Activated CD8-positive, alpha-beta memory T cell treated with anti-CD3 and anti-CD28 coated beads for 48 hours (primary cell): ENCODE results near the gene PASK.

Source experiments
- DNase-seq, 3 experiments: peaks; one replicate each; pipeline ENCODE4 v3.0.0-alpha.2; 2020; ENCODE audit warnings: low read depth in 2 of 3, low spot score in 2 of 3

The PASK gene

GRCh38 chr2:241066893-241067341 lies 82.4 kb downstream of the PASK start:
- no peak for DNase-seq

- no peak for DNase-seq
Observed at GRCh38 chr2:241066171-241066892, 82.9 kb downstream of the PASK start.

GRCh38 chr2:241065355-241065803 lies 83.9 kb downstream of the PASK start:
- no peak for DNase-seq

GRCh38 chr2:241064802-241065354 lies 84.4 kb downstream of the PASK start:
- no peak for DNase-seq

- peak in 1 of 3 experiments; percentile 18 for DNase-seq
Observed at GRCh38 chr2:241064008-241064801, 85.1 kb downstream of the PASK start.

GRCh38 chr2:241063587-241063986 lies 85.7 kb downstream of the PASK start:
- DNase-seq, result no peak

GRCh38 chr2:241063093-241063551 lies 86.2 kb downstream of the PASK start:
- no peak for DNase-seq

GRCh38 chr2:241062389-241063092 lies 86.7 kb downstream of the PASK start:
- no peak for DNase-seq

GRCh38 chr2:241061275-241061674 lies 88.0 kb downstream of the PASK start:
- DNase-seq, result no peak
